Transverse colon (tissue), 4 donors: ENCODE measurements around the gene MAST2.

Source experiments
- CTCF ChIP-seq, 5 experiments: fragments of 200-600 bp in 3 of 5; fragments of 450-650 bp in 2 of 5; sonication (generic) in 3 of 5; IDR thresholded peaks; 1 replicate in 2 of 5; 2 replicates in 3 of 5; pipeline ENCODE4 v1.5.1; 2016 to 2017; ENCODE audit warnings: antibody characterized with exemption in 5 of 5, inconsistent platforms in 3 of 5, mild to moderate bottlenecking in 2 of 5, moderate library complexity in 1 of 5
- EP300 ChIP-seq: sonication (generic); formaldehyde crosslinking; IDR thresholded peaks from one replicate; pipeline ENCODE4 v1.6.1; 2017; ENCODE audit warnings: antibody characterized with exemption, low read depth
- POLR2A ChIP-seq: fragments of 450-650 bp; IDR thresholded peaks from one replicate; pipeline ENCODE4 v1.6.1; 2016; ENCODE audit warnings: antibody characterized with exemption, mild to moderate bottlenecking, moderate library complexity
- POLR2AphosphoS5 ChIP-seq, 3 donors: sonication (generic); formaldehyde crosslinking; IDR thresholded peaks; one replicate each; pipeline ENCODE4 v1.6.1; 2016; ENCODE audit warnings: antibody characterized with exemption in 3 of 3

GRCh38 chr1:46017876-46018503 lies 214.6 kb downstream of the MAST2 start:
- TF ChIP-seq EP300 (no peak), CTCF (IDR thresholded peaks at IDR 0.05) (no peak), POLR2A (no peak), POLR2AphosphoS5 (IDR thresholded peaks at IDR 0.05) (no peak)
